Spleen (tissue), 11 donors: ENCODE results near the gene PIK3R6. TPM values are rescaled to one million over a fixed set of nuclear protein-coding genes. Genes with fewer than 3 reads are reported as not detected.

Source experiments
- DNase-seq: peaks from one replicate; pipeline ENCODE4 v3.0.0-alpha.2; 2020
- H3K27ac ChIP-seq, 8 donors: fragments of 200-600 bp; sonication (generic) in 7 of 8; 1 replicate in 4 of 8; 2 replicates in 4 of 8; pipeline versions ENCODE4 v1.5.0 to v1.8.0; 2016 to 2021; ENCODE audit warnings: inconsistent platforms in 4 of 8, mild to moderate bottlenecking in 4 of 8, moderate library complexity in 1 of 8
- H3K27me3 ChIP-seq, 7 donors: fragments of 200-600 bp; sonication (generic) in 6 of 7; replicated peaks in 1 of 7; 1 replicate in 4 of 7; 2 replicates in 3 of 7; pipeline versions ENCODE4 v1.5.0 to v1.8.0; 2016 to 2021; ENCODE audit warnings: inconsistent platforms in 3 of 7, mild to moderate bottlenecking in 1 of 7
- H3K36me3 ChIP-seq, 6 donors: fragments of 200-600 bp; sonication (generic) in 5 of 6; 1 replicate in 4 of 6; 2 replicates in 2 of 6; pipeline versions ENCODE4 v1.5.0 to v1.8.0; 2016 to 2021; ENCODE audit warnings: inconsistent platforms in 2 of 6
- H3K4me1 ChIP-seq, 6 donors: fragments of 200-600 bp; sonication (generic) in 5 of 6; 1 replicate in 3 of 6; 2 replicates in 3 of 6; pipeline versions ENCODE4 v1.5.0 to v1.8.0; 2016 to 2021; ENCODE audit warnings: inconsistent platforms in 3 of 6
- H3K4me3 ChIP-seq, 8 donors: fragments of 200-600 bp; sonication (generic) in 7 of 8; 1 replicate in 4 of 8; 2 replicates in 4 of 8; pipeline versions ENCODE4 v1.5.0 to v1.8.0; 2016 to 2021; ENCODE audit warnings: inconsistent platforms in 4 of 8, mild to moderate bottlenecking in 4 of 8, moderate library complexity in 2 of 8
- H3K9me3 ChIP-seq, 8 donors: fragments of 200-600 bp; sonication (generic) in 7 of 8; 1 replicate in 4 of 8; 2 replicates in 4 of 8; pipeline versions ENCODE4 v1.5.0 to v1.8.0; 2016 to 2021; ENCODE audit warnings: inconsistent platforms in 4 of 8
- POLR2A ChIP-seq, 3 donors: fragments of 450-650 bp; IDR thresholded peaks; one replicate each; pipeline ENCODE4 v1.5.1; 2017; ENCODE audit warnings: antibody characterized with exemption in 3 of 3, mild to moderate bottlenecking in 1 of 3
- POLR2AphosphoS5 ChIP-seq, 3 donors: sonication (generic); formaldehyde crosslinking; IDR thresholded peaks; one replicate each; pipeline ENCODE4 v1.5.1; 2017; ENCODE audit warnings: antibody characterized with exemption in 3 of 3
- WGBS, 5 donors: extraction: QIAGEN DNeasy Blood & Tissue Kit in 3 of 5; methylation state at CpG; one replicate each; pipeline versions ENCODE4 v1.1.5 to v1.1.7; 2013 to 2018; 5-methylcytosine and 5-hydroxymethylcytosine counted together
- intact Hi-C: fragments of 100-400 bp; cut with DNase I; formaldehyde crosslinking; loops from one replicate; pipeline ENCODE4 v1.15.0; 2023; ENCODE audit warnings: low total_unique reads
- polyA plus RNA-seq, 3 donors: library from polyadenylated mRNA; stranded (reverse); fragments of 200-250 nt; gene quantifications; one replicate each; pipeline ENCODE4 v1.2.1, GENCODE V29; 2013
- total RNA-seq, 7 donors: library from RNA; depleted of rRNA in 3 of 7; stranded (reverse); fragments of >200 nt in 3 of 7; fragmentation: NEBNext Ultra II Directional in 4 of 7; extraction: Animal tissue kit (Norgen Biotek cat#: 25700) in 4 of 7; gene quantifications; one replicate each; pipeline versions ENCODE4 v1.1.0 to v1.2.1, GENCODE V29; 2016 to 2021
- TF ChIP-seq, protein P1 (sequence below), 11 experiments: fragments of 200-600 bp in 7 of 11; fragments of 450-650 bp in 4 of 11; sonication (generic) in 4 of 11; IDR thresholded peaks in 8 of 11; conservative IDR thresholded peaks in 3 of 11; 1 replicate in 7 of 11; 2 replicates in 4 of 11; pipeline versions ENCODE4 v1.4.0 to v1.8.0; 2016 to 2021; ENCODE audit warnings: antibody characterized with exemption in 11 of 11, inconsistent platforms in 4 of 11, mild to moderate bottlenecking in 1 of 11
- donor health status: healthy with polysubstance abuse.
- donor health status: DM: no; HTN: no; CAD: no; lungs with moderate emphysema.
- donor health status: DM: no; HTN: no; CAD: no.
- donor health status: Bipolar disorder and iron deficiency.
- donor health status: healthy.
- donor health status: DM: no; HTN: no; CAD: no.
- donor health status: DM: yes; HTN: yes; CAD: no.

Gene PIK3R6
- total and polyA plus RNA-seq, 10 donors = 1.3 to 9.6 (median 6.5) TPM

DNA sequence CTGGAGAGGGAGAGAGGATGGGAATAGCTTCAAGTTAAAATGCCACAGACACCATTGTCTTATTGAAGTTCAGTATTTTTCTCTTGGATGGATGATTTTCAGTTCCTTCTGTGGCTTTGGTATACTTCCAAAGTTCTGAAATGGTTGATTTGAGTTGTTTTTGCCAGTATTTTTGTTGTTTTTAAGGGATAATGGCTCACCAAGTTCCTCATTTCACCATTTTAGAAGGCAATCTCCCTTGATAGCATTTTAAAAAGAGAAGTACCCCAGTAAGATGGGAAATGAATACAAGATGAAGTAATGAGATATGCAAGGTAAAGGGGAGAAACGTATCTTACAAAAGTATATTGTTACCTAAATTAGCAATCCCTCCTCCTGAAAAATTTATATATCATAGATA is 90.6 kb downstream of the PIK3R6 start:
- 25 to 59% (median 35%) methylated on average over 1 of the region's 1 CpG for WGBS, 5 donors
- Histone ChIP-seq H3K27ac (no peak overlapping the region), H3K27me3 (peaks cover 0 to 23% (median 0%) of the 10 kb centered on the region in 7 donors), H3K36me3 (no peaks in the 10 kb centered on the region), H3K4me1 (no peaks in the 10 kb centered on the region), H3K4me3 (no peak overlapping the region), H3K9me3 (peaks cover 0 to 18% (median 10%) of the 10 kb centered on the region in 8 donors)
- intact Hi-C loops = no loop called here
- TF ChIP-seq POLR2AphosphoS5 (IDR thresholded peaks at IDR 0.05) = no peak
- no peak for DNase-seq

DNA sequence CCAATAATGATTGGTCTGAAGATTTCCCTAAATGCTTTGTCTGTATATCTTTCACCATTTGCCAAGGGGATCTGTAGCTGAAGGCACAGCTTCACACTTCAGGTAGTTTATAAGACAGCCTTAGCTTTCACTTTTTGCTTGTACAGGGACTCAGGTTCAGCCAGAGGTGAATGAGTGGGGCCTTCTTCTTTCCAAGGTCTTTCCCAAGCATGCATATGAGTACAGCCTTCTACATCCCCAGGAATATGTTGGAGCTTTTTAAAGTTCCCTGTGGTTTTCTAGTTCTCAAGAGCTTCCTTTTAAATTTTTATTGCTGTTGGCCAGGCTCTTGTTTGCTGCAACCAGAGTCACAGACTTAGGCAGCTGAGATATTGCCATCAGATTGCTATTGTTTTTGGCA is 91.2 kb downstream of the PIK3R6 start:
- H3K36me3 ChIP-seq = no peaks in the 10 kb centered on the region
- H3K9me3 ChIP-seq = peaks cover 0 to 18% (median 10%) of the 10 kb centered on the region in 8 donors
- H3K27ac ChIP-seq = no peak overlapping the region
- intact Hi-C loops = no loop called here
- peaks cover 0 to 29% (median 0%) of the 10 kb centered on the region in 7 donors for H3K27me3 ChIP-seq
- no peak overlapping the region for H3K4me3 ChIP-seq
- TF ChIP-seq POLR2AphosphoS5 (IDR thresholded peaks at IDR 0.05) (no peak), POLR2A (IDR thresholded peaks at IDR 0.05) (no peak)
- TF ChIP-seq, protein P1, sequence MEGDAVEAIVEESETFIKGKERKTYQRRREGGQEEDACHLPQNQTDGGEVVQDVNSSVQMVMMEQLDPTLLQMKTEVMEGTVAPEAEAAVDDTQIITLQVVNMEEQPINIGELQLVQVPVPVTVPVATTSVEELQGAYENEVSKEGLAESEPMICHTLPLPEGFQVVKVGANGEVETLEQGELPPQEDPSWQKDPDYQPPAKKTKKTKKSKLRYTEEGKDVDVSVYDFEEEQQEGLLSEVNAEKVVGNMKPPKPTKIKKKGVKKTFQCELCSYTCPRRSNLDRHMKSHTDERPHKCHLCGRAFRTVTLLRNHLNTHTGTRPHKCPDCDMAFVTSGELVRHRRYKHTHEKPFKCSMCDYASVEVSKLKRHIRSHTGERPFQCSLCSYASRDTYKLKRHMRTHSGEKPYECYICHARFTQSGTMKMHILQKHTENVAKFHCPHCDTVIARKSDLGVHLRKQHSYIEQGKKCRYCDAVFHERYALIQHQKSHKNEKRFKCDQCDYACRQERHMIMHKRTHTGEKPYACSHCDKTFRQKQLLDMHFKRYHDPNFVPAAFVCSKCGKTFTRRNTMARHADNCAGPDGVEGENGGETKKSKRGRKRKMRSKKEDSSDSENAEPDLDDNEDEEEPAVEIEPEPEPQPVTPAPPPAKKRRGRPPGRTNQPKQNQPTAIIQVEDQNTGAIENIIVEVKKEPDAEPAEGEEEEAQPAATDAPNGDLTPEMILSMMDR (IDR thresholded peaks at IDR 0.05 in 8 of 11, conservative IDR thresholded peaks at IDR 0.05 in 3 of 11) = no peak
- no peak for DNase-seq
- no peaks in the 10 kb centered on the region for H3K4me1 ChIP-seq

DNA sequence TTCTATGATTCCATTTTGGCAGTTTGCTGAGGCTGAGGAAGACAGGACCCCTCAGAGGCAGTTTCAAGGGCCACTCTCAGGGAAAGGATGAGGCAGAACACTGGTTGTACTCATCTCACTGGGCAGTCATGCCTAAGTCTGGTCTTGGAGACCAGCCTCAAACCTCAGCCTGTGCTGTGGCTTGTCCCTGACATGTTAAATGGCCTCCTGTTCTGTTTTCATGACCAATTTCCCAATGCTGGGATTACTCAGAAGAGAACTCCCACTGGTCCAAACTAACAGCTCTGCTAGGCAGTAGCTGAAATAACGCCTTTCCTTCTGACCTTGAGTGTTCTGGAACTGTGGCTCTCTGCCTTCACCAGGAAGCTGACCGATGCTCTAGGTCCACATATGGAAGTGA is 100.7 kb downstream of the PIK3R6 start:
- WGBS, 5 donors = 62 to 90% (median 73%) methylated on average over 2 of the region's 2 CpGs
- H3K4me3 ChIP-seq = no peak overlapping the region
- H3K4me1 ChIP-seq = no peaks in the 10 kb centered on the region
- DNase-seq = no peak
- no peak overlapping the region for H3K27ac ChIP-seq
- intact Hi-C loops = no loop called here
- H3K27me3 ChIP-seq = peaks cover 0 to 15% (median 0%) of the 10 kb centered on the region in 7 donors
- TF ChIP-seq POLR2A (IDR thresholded peaks at IDR 0.05) = no peak
- TF ChIP-seq, protein P1 (IDR thresholded peaks at IDR 0.05 in 8 of 11, conservative IDR thresholded peaks at IDR 0.05 in 3 of 11) = no peak
- TF ChIP-seq POLR2AphosphoS5 (IDR thresholded peaks at IDR 0.05) = no peak
- H3K36me3 ChIP-seq = no peaks in the 10 kb centered on the region
- peaks cover 0 to 3% (median 0%) of the 10 kb centered on the region in 8 donors for H3K9me3 ChIP-seq

DNA sequence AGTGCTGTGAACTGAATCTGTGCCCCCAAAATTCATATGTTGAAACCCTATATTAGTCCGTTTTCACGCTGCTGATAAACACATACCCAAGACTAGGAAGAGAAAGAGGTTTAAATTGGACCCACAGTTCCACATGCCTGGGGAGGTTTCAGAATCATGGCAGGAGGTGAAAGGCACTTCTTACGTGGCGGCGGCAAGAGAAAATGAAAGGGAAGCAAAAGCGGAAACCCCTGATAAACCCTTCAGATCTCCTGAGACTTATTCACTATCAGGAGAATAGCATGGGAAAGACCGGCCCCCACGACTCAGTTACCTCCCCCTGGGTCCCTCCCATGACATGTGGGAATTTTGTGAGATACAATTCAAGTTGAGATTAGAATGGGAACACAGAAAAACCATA is 105.5 kb downstream of the PIK3R6 start:
- H3K4me3 ChIP-seq = no peak overlapping the region
- DNase-seq = no peak
- H3K9me3 ChIP-seq = peaks cover 0 to 3% (median 0%) of the 10 kb centered on the region in 8 donors
- H3K27ac ChIP-seq = no peak overlapping the region
- H3K36me3 ChIP-seq = no peaks in the 10 kb centered on the region
- intact Hi-C loops = no loop called here
- H3K27me3 ChIP-seq = peaks cover 0 to 12% (median 0%) of the 10 kb centered on the region in 7 donors
- no peaks in the 10 kb centered on the region for H3K4me1 ChIP-seq
- WGBS, 5 donors = 83 to 89% (median 86%) methylated on average over 8 of the region's 8 CpGs
- TF ChIP-seq POLR2A (IDR thresholded peaks at IDR 0.05) (no peak), POLR2AphosphoS5 (IDR thresholded peaks at IDR 0.05) (no peak)
- TF ChIP-seq, protein P1 (IDR thresholded peaks at IDR 0.05 in 8 of 11, conservative IDR thresholded peaks at IDR 0.05 in 3 of 11) = no peak

DNA sequence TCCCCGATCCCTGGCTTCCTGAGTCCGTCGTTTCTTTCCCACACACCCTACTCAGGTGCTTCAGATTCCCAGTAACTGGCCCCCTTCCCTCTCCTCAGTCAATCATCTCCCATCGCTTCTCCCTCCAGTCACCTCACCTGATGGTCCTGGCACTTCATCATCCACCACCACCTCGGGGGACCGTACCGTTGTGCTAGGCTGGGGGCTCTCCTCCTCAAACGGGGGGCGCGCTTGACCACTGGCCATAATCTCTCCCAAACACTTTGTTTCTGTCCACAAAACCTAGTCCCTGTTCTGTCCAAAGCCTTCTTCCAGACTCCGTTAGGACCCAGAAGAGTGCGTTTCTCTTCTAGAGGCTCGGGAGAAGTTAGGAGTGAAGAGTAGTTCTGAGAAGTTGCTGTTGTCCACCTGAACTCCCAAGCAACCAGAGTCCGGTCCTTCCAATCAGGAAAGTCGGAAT is 109.3 kb downstream of the PIK3R6 start, which contains the start of gene SPDYE4:
Gene SPDYE4, minus strand, starts transcription at position 410 of the 460 bp plus-strand sequence. Its CDS starts 164 bp downstream, at position 246.
- intact Hi-C loops = no loop called here
- DNase-seq = no peak
- Histone ChIP-seq H3K4me3 (no peak within 1 kb of the TSS), H3K4me1 (no peaks in the 10 kb centered on the region), H3K36me3 (no peaks in the 10 kb centered on the region), H3K27me3 (peaks cover 0 to 38% (median 0%) of the 10 kb centered on the region in 7 donors), H3K9me3 (peaks cover 0 to 3% (median 0%) of the 10 kb centered on the region in 8 donors), H3K27ac (no peak within 1 kb of the TSS)
- TF ChIP-seq POLR2AphosphoS5 (IDR thresholded peaks at IDR 0.05) (no peak), POLR2A (IDR thresholded peaks at IDR 0.05) (no peak)
- TF ChIP-seq, protein P1 (IDR thresholded peaks at IDR 0.05 in 8 of 11, conservative IDR thresholded peaks at IDR 0.05 in 3 of 11) = no peak
- WGBS, 5 donors = 90 to 94% (median 92%) methylated on average over 15 of the region's 15 CpGs
